ENCODE data around the gene RPL27.
"Not testable (repeated sequence)": the region's sequence is repeated elsewhere in the genome, so short reads cannot be mapped to it uniquely, and the experiment has no call there.

RPL27 gene

GRCh38 chr17:42982266-42982665 lies 16.0 kb upstream of the RPL27 start:
- Mint-ChIP-seq H3K4me3 (peak overlapping the region; percentile 90), H3K4me1 (peaks cover 66% of the 10 kb centered on the region), H3K27me3 (no peaks in the 10 kb centered on the region), H3K27ac (peak overlapping the region; percentile 98), H3K36me3 (peaks cover 17% of the 10 kb centered on the region), H3K9me3 (no peaks in the 10 kb centered on the region)
- ATAC-seq: no peak

- Mint-ChIP-seq H3K4me3 (peak overlapping the region; percentile 67), H3K27me3 (no peaks in the 10 kb centered on the region), H3K36me3 (peaks cover 41% of the 10 kb centered on the region), H3K4me1 (peaks cover 58% of the 10 kb centered on the region), H3K9me3 (no peaks in the 10 kb centered on the region), H3K27ac (peak overlapping the region; percentile 89)
- ATAC-seq: peak; percentile 89
These were observed 13.0 kb upstream of the RPL27 start for GRCh38 chr17:42985225-42985624.

- no peak overlapping the region for H3K27ac Mint-ChIP-seq
- ATAC-seq: no peak
- H3K4me1 Mint-ChIP-seq: peaks cover 26% of the 10 kb centered on the region
- no peaks in the 10 kb centered on the region for H3K27me3 Mint-ChIP-seq
- H3K9me3 Mint-ChIP-seq: no peaks in the 10 kb centered on the region
- peaks cover 53% of the 10 kb centered on the region for H3K36me3 Mint-ChIP-seq
- no peak overlapping the region for H3K4me3 Mint-ChIP-seq
These were observed 9.1 kb upstream of the RPL27 start for GRCh38 chr17:42989141-42989540.

GRCh38 chr17:42989726-42990652 lies 8.2 kb upstream of the RPL27 start:
- H3K36me3 Mint-ChIP-seq: peaks cover 54% of the 10 kb centered on the region
- H3K9me3 Mint-ChIP-seq: no peaks in the 10 kb centered on the region

DNA sequence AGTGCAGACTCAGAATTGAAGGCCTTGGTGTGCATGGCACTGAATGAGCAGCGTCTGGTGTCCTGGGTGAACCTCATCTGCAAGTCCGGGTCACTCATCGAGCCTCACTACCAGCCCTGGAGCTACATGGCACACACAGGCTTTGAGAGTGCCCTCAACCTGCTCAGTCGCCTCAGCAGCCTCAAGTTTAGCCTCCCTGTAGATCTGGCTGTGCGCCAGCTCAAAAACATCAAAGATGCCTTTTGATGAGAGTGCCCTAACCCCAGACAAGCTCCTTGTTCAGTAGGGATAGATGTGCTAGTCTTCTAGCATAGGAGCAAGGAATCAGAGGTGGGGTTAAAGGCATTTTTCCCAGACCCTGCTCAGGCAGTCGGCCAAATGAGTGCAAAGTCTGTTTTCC lies 6.7 kb upstream of the RPL27 start:
- Mint-ChIP-seq H3K9me3 (no peaks in the 10 kb centered on the region), H3K4me1 (peaks cover 18% of the 10 kb centered on the region), H3K4me3 (no peak overlapping the region), H3K27ac (no peak overlapping the region), H3K27me3 (no peaks in the 10 kb centered on the region), H3K36me3 (peaks cover 54% of the 10 kb centered on the region)
- ATAC-seq: no peak

More at GRCh38 chr17:42989726-42990652, 8.2 kb upstream of the RPL27 start:
- peak overlapping the region; percentile 53 for H3K27ac Mint-ChIP-seq
- H3K4me3 Mint-ChIP-seq: no peak overlapping the region
- no peaks in the 10 kb centered on the region for H3K27me3 Mint-ChIP-seq
- peaks cover 25% of the 10 kb centered on the region for H3K4me1 Mint-ChIP-seq
- no peak for ATAC-seq

DNA sequence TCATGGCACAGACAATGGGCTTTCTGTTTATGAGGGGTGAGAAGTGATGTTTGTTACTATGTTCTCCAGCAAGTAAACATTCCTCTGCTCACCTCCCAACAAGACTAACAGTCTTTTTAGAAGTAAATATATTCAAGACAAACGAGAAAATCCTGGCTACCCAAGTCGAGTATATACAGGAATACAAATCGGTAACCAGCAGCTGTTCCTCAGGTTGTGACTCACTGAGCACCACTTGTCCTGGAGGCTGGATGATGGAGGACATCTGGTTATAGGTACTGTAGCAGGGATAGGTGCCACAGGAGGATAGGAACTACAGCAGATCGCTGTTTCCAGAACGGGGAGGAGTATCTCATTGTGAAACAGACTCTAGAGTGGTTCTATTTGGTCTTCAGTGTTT lies 5.3 kb upstream of the RPL27 start:
- Mint-ChIP-seq H3K36me3 (peaks cover 51% of the 10 kb centered on the region), H3K4me3 (no peak overlapping the region), H3K9me3 (no peaks in the 10 kb centered on the region), H3K4me1 (peaks cover 22% of the 10 kb centered on the region), H3K27ac (no peak overlapping the region), H3K27me3 (no peaks in the 10 kb centered on the region)
- ATAC-seq: no peak

- not testable (repeated sequence) for H3K27ac Mint-ChIP-seq, H3K9me3 Mint-ChIP-seq, H3K4me3 Mint-ChIP-seq, ATAC-seq, H3K27me3 Mint-ChIP-seq
- H3K36me3 Mint-ChIP-seq: peaks cover 48% of the 10 kb centered on the region
- peaks cover 28% of the 10 kb centered on the region for H3K4me1 Mint-ChIP-seq
These were observed 4.3 kb upstream of the RPL27 start for GRCh38 chr17:42993913-42994312.

- Mint-ChIP-seq H3K4me1 (peaks cover 34% of the 10 kb centered on the region), H3K4me3 (peak overlapping the region; percentile 87), H3K27ac (peak overlapping the region; percentile 94), H3K36me3 (peaks cover 42% of the 10 kb centered on the region), H3K27me3 (no peaks in the 10 kb centered on the region), H3K9me3 (no peaks in the 10 kb centered on the region)
- no peak for ATAC-seq
These were observed 732 bp upstream of the RPL27 start for GRCh38 chr17:42997390-42997983.

GRCh38 chr17:42999003-42999525 lies 845 bp downstream of the RPL27 start:
- Mint-ChIP-seq H3K9me3 (no peaks in the 10 kb centered on the region), H3K27me3 (no peaks in the 10 kb centered on the region), H3K4me3 (peak overlapping the region; percentile 87), H3K36me3 (peaks cover 48% of the 10 kb centered on the region), H3K27ac (peak overlapping the region; percentile 94), H3K4me1 (peaks cover 34% of the 10 kb centered on the region)
- ATAC-seq: no peak

DNA sequence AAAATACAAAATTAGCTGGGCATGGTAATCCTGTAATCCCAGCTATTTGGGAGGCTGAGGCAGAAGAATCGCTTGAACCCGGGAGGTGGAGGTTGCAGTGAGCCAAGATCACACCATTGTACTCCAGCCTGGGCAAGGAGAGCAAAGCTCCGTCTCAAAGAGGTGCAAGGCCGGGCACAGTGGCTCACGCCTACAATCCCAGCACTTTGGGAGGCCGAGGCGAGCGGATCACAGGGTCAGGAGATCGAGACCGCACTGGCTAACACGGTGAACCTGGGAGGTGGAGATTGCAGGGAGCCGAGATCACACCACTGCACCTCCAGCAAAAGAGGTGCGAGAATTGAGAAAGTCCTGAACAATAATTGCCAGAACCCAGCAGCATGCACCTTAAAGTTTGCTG lies 2.7 kb downstream of the RPL27 start:
- not testable (repeated sequence) for H3K4me3 Mint-ChIP-seq, H3K27me3 Mint-ChIP-seq, H3K27ac Mint-ChIP-seq, H3K9me3 Mint-ChIP-seq, ATAC-seq
- Mint-ChIP-seq H3K4me1 (peaks cover 22% of the 10 kb centered on the region), H3K36me3 (peaks cover 42% of the 10 kb centered on the region)

- Mint-ChIP-seq H3K4me1 (peaks cover 23% of the 10 kb centered on the region), H3K27ac (no peak overlapping the region), H3K27me3 (no peaks in the 10 kb centered on the region), H3K4me3 (no peak overlapping the region), H3K36me3 (peaks cover 45% of the 10 kb centered on the region), H3K9me3 (no peaks in the 10 kb centered on the region)
- no peak for ATAC-seq
These were observed 5.4 kb downstream of the RPL27 start for GRCh38 chr17:43003542-43004172.

- peak within 1 kb of the TSS; percentile 100 for H3K4me3 Mint-ChIP-seq
- H3K27ac Mint-ChIP-seq: peak within 1 kb of the TSS; percentile 98
- H3K9me3 Mint-ChIP-seq: no peaks in the 10 kb centered on the region
- H3K36me3 Mint-ChIP-seq: peaks cover 22% of the 10 kb centered on the region
- no peaks in the 10 kb centered on the region for H3K27me3 Mint-ChIP-seq
- peaks cover 19% of the 10 kb centered on the region for H3K4me1 Mint-ChIP-seq
- peak; percentile 98 for ATAC-seq
These were observed 8.7 kb downstream of the RPL27 start, which contains the start of gene IFI35 for GRCh38 chr17:43006639-43007551. IFI35 (plus strand) TSS chr17:43006784; CDS start chr17:43006948, 164 bp downstream.

DNA sequence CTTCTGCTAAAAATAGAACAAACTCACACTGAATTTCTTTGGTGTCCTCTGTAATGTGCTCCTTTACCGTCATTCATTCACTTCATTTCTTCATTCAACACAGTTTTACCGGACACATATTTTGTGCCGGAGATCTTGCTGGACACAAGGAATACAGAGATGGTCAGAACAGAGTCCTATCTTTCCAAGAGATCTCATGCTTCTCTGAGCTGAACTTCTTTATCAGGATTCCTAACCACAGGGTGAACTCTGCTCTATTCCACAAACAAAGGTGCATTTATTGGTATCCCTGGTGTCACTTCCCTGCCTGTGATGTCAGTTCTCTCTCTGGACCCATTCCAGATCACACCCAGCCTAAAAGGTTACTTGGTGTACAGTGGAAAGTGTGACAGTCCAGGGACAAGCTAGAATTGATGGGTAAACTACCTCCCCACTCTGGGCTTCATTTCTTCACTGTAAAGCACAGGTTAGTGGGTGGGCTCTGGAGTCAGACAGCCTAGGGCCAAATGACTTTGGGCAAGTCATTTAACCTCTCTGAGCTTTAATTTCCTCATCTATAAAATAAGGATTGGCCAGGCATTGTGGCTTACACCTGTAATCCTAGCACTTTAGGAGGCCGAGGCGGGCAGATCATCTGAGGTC lies 12.6 kb downstream of the RPL27 start:
- Mint-ChIP-seq H3K27me3 (no peaks in the 10 kb centered on the region), H3K9me3 (no peaks in the 10 kb centered on the region), H3K36me3 (peaks cover 35% of the 10 kb centered on the region), H3K4me3 (no peak overlapping the region), H3K4me1 (peaks cover 19% of the 10 kb centered on the region), H3K27ac (no peak overlapping the region)
- ATAC-seq: no peak
